Measurements from ENCODE around the gene ARHGAP24.
"Not testable (repeated sequence)": the region's sequence is repeated elsewhere in the genome, so short reads cannot be mapped to it uniquely, and the experiment has no call there.

The ARHGAP24 gene

GRCh38 chr4:85486425-85487086 lies 11.6 kb downstream of the ARHGAP24 start:
- DNase-seq = no peak

- DNase-seq = no peak
Observed at GRCh38 chr4:85488416-85488815, 13.5 kb downstream of the ARHGAP24 start.

GRCh38 chr4:85489273-85489981 lies 14.5 kb downstream of the ARHGAP24 start:
- DNase-seq = no peak

- no peak for DNase-seq
Observed at GRCh38 chr4:85491527-85491926, 16.6 kb downstream of the ARHGAP24 start.

- DNase-seq = no peak
Observed at GRCh38 chr4:85492336-85492735, 17.4 kb downstream of the ARHGAP24 start.

- DNase-seq = no peak
Observed at GRCh38 chr4:85495621-85496020, 20.7 kb downstream of the ARHGAP24 start.

GRCh38 chr4:85496126-85496849 lies 21.3 kb downstream of the ARHGAP24 start:
- no peak for DNase-seq

- no peak for DNase-seq
Observed at GRCh38 chr4:85496933-85497332, 22.0 kb downstream of the ARHGAP24 start.

GRCh38 chr4:85498068-85498733 lies 23.3 kb downstream of the ARHGAP24 start:
- DNase-seq = no peak

GRCh38 chr4:85499573-85499972 lies 24.6 kb downstream of the ARHGAP24 start:
- no peak for DNase-seq

- DNase-seq = no peak
Observed at GRCh38 chr4:85500110-85500867, 25.3 kb downstream of the ARHGAP24 start.

GRCh38 chr4:85501145-85501544 lies 26.2 kb downstream of the ARHGAP24 start:
- not testable (repeated sequence) for DNase-seq

- DNase-seq = no peak
Observed at GRCh38 chr4:85508654-85509053, 33.7 kb downstream of the ARHGAP24 start.

GRCh38 chr4:85509882-85510631 lies 35.1 kb downstream of the ARHGAP24 start:
- DNase-seq = no peak

GRCh38 chr4:85510632-85510984 lies 35.7 kb downstream of the ARHGAP24 start:
- no peak for DNase-seq

- no peak for DNase-seq
Observed at GRCh38 chr4:85512446-85513205, 37.7 kb downstream of the ARHGAP24 start.

- no peak for DNase-seq
Observed at GRCh38 chr4:85514117-85514516, 39.2 kb downstream of the ARHGAP24 start.

GRCh38 chr4:85514783-85515182 lies 39.8 kb downstream of the ARHGAP24 start:
- DNase-seq = no peak

- DNase-seq = no peak
Observed at GRCh38 chr4:85515701-85516100, 40.8 kb downstream of the ARHGAP24 start.

- not testable (repeated sequence) for DNase-seq
Observed at GRCh38 chr4:85518526-85518925, 43.6 kb downstream of the ARHGAP24 start.
